HG02981 (cell line): ENCODE results near the gene SFT2D3.

Experiments used
- ATAC-seq: cut with Tn5 transposase; IDR thresholded peaks from one replicate; pipeline ENCODE4 v1.9.1; 2021; ENCODE audit warnings: mild to moderate bottlenecking, moderate library complexity; ENCODE audit not compliant: unreplicated experiment

SFT2D3 gene

DNA sequence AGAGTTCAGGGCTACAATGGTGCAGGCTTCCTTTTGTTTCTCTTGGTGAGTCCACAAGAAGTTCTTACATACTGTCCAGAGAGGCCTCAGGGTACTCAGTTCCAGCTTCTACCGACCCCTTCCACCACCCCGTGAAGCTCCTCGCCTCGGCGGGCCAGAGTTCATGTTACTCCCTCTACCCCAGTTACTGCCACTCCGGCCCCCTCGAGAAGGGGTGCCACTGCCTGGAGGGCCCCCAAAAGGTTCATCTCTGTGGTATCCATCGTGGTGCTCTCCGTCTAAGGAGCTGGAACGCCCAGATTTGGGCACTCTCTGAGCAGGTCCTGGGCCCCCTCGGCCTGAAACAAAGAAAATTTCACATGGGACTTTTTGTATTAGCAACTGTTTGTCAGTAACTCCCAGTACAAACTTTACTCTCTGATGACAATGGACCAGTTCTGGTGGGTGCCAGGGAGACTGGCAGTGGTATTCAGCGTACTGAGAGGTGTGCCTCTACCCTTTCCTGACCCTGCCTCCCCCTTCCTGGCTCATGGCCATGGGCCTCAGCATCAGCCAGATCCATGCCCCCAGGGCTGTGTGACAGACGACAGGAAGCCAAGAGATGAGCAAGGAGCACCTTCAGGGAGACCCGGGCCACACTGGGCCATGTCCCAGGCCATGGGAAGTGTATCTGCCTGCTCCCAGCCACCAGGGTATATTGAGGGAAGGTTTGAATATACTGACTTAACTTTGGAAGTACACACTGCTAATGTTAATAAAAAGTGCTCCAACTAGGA is 5.1 kb downstream of the SFT2D3 start:
- no peak for ATAC-seq

DNA sequence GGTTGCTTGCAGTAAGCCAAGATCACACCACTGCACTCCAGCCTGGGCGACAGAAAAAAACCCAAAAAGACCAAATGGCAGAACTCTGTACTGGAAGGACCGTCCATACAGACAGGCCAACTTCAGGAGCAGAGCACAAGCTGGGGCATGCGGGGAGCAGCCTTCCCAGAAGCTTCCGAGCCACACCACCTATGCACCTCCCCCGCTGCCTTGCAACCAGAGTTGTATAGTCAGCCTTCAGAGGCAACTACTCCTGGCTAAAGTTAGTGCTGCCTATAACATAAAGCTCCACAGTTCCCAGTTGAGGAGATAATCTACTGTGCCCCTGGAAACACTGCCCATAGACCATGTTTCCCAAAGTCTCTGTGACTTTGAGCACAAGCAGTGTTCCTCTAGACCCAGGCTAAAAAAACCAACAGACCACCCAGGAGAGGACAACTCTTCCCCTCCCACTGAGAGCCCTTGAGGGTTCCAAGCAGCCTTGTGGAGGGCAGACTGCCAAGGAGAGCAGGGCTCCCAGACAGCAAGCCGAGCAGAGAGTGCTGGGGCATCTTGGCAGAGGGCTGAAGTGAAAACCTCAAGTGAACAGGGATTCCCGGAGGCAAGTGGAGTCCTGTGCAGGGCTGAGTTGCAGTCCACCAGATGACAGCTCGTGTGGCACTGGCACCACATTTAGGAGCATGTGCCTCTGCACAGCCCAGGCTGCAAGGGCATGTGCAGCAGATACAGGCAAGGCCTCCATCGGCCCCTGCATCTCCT is 6.8 kb downstream of the SFT2D3 start:
- ATAC-seq: no peak

DNA sequence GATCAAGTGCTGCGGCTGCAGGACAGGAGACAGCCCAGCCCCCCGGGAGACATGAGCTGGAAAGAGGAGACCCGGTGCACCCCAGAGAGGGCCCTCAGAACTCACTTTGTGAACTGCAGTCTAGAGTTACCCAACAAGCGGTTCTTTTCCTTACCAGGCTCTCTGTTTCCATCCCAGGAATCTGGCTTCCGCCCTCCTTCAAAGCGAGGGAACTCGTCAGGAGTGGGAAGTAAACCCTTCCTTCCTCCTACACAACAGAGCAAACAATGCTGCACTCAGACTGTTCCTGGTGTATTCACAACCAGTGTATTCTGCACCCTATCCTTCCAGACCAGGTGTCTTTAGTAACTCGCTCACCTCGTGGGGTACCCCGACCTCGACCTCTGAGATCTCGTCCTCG is 8.0 kb downstream of the SFT2D3 start:
- ATAC-seq: no peak

DNA sequence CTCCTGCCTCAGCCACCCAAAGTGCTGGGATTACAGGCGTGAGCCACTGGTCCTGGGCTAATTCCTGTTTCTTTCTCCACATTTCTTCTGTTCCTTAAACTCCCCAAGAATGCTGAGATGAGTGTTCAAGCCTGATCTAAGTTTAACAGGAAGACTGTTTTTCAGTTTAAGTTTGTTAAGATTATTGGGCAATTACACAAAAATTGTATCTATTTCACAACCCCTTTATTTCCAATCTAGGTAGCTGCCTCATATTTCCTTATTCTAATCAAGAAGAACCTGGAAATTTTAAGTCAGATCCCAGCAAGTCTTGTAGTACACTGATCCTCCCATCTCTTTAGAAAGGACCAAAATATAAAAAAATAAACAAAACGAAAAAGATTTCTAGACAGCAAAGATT is 11.7 kb downstream of the SFT2D3 start:
- ATAC-seq: no peak

DNA sequence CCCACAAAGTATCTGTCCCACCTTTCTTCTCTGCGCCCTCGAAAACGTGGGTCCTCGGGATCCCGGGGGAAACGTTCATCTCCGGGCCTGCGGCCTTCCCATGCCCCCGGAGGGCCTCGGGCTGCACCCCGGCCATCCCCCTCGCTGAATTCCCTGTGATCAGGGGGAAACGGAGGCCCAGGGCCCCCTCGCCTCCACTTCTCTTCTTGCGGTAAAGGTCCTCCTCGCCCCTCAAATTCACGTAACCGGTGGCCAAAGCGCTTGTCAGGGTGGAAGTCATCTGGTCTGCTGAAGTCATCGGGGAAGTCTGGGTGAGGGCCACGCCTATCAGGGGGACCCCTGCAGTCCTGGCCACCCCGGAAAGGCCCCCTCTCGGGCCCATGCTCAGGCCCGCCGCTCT is 12.3 kb downstream of the SFT2D3 start:
- no peak for ATAC-seq

DNA sequence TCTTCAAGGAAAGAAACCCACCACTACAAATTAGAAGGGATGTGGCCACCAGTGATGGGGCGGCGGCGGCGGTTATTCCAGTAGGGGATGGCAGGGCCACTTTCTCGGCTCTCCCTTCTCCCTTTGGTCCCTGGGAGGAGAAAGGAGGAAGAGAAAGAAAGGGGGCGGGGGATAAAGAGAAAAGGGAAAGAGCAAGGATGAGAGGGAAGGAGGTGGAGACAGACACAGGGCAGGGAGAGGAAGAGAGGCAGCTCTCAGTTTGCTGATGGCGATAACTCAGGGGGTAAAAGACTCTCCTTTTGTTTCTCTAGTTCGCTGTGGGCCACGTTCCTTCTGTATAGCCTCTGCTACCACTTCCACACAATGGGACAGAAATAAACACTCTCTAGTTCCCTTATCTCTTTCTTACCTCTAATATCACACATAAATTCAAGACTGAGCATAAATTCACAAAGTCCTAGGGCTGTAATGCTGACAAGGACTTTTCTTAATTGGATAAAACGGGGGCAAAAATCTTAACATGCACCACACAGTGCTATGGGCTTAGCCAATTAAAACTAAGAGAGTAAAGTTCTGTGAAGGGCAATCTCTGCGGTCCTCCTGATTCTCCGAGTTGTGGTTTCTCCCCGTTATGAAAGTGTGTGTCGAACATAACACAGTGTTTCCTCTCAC is 14.6 kb downstream of the SFT2D3 start:
- no peak for ATAC-seq

DNA sequence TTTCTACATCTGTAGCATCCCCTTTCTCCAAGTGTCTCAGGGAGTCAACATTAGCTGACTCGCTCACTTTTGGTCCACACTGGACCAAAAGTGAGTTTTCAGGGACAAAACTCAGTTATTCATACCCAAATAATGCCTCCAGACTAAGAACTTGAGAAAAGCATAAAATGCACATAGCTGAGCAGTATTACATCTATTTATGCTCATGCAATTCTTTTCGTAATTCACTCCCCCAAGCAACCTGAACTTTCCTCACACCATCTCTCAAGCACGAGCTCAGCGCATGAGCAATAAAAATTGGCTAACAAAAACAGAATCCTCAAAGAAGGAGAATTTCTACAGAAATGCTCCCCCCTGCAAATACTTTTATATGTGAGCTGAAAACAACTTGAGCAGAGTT is 17.0 kb downstream of the SFT2D3 start:
- ATAC-seq: no peak

DNA sequence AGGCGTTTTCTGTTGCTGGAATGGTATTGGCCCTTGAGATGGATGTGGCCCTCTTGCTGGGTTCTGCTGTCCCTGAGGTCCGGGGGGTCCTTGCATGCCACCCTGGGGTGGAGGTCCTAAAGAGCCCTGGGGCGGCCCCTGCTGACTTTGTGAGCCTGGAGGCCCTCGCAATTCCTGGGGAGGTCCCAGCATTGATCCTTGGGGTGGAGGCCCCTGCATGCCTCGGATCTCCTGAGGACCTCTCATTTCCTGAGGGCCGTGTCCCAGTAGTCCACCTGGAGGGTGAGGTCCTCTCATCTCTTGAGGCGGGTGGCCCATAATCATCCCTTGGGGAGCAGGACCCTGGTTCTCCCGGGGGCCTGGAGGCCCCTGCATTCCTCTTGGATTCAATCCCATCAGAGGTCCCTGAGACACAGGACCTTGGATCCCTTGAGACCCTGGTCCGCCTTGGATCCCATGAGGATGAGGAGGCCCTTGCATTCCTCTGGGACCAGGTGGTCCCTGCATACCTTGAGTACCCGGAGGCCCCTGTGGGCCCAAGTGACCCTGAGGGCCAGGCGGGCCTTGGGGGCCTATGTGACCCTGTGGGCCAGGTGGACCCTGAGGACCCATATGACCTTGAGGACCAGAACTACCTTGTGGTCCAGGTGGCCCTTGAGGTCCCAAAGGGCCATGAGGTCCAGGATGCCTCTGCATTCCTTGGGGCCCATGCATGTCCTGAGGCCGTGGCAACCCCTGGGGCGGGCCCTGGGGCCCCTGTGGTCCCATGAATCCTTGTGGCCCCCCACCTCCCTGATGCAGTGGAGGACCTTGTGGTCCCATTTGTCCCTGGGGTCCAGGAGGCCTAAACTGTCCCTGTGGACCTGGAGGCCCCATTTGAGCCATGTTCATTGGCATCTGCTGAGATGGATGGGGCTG is 18.3 kb downstream of the SFT2D3 start:
- no peak for ATAC-seq

DNA sequence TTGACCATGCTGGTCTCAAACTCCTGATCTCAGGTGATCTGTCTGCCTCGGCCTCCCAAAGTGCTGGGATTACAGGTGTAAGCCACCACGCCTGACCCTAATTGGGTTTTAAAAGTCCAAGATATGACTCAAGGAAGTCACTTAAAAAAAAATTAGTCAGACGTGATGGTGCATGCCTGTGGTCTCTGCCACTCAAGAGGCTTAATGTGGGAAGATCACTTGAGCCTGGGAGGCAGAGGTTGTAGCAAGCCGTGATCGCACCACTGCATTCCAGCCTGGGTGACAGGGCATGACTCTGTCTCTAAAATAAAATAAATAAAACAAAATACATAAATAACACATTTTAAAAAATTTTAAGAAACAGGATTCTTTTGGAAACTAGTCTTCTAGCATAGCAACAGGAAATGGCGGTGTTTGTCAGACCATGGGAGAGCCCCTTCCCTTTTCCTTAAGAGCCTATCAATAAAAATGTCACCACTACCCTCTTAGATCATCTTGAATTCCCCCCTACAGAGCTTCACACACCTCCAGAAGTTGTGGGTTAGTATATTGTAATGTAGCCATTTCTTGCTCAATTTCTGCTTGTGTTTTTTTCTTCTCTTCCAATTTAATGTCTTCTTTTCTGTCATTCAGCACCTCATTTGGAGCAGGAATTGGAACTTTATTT is 20.1 kb downstream of the SFT2D3 start:
- ATAC-seq: no peak

DNA sequence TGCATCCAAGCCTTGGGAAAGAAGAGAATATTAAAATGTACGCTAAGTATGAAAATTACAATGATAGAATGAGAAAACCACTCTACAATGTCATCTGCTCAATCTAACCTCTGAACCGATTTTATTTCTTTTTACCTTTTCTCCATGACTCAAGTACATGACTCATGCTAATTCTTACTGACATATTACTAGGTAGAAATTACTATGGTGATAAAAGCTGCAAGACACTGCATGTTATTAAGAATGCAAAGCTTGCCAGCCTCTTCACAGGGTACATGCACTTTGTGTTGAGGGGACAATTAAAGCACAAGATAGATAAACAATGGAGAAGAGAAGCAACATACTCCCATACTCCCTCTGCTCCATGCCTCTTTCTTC is 20.7 kb downstream of the SFT2D3 start:
- ATAC-seq: no peak

DNA sequence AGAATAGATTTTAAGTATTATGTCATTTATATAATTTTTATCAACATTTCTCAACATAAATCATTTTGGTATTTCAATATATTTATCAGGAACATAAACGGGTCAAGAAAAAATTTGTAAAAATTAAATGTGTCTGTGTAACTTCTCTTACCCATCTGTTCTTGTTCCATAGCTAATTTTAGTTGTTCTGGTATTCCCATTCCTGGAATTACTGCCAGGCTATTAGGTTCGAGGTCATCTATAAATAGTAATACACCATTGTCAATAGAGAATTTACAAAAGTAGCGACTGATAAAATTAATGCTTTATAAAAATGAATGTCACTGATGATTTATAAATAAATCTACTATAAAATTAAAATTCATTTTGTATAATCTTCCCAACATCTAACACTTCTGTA is 21.5 kb downstream of the SFT2D3 start:
- no peak for ATAC-seq

DNA sequence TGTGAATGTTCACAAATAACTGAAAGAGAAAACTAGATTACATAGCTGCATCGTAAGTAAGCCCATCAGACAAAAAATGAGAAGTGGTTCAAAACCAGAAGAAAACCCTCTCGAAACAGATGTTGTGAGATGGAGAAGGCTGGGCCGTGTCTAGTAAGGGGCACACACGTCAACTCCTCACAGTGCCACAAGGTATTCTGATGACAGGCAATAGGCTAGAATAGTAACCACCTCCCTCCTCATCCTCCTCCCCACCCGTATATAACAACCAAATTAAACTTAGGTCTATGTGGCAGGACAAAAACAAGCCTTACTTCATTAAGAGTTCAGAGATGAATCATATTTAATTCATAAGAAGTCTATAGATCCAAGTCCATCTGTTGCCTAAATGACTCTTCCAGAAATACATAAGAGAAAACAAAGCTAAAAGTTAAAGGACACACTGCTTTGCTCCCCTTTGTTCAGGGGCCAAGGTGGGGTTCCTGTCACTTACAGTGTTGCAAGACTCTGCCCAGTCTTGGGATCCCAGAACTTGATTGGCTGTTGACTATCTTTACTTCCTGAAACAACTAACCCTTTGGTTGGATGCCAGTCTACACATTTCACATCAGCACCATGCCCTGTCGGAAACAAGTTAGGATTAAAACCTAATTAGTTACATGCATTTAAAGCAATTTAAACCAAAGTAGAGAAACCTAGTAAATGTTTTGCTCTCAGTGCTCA is 25.0 kb downstream of the SFT2D3 start:
- no peak for ATAC-seq

DNA sequence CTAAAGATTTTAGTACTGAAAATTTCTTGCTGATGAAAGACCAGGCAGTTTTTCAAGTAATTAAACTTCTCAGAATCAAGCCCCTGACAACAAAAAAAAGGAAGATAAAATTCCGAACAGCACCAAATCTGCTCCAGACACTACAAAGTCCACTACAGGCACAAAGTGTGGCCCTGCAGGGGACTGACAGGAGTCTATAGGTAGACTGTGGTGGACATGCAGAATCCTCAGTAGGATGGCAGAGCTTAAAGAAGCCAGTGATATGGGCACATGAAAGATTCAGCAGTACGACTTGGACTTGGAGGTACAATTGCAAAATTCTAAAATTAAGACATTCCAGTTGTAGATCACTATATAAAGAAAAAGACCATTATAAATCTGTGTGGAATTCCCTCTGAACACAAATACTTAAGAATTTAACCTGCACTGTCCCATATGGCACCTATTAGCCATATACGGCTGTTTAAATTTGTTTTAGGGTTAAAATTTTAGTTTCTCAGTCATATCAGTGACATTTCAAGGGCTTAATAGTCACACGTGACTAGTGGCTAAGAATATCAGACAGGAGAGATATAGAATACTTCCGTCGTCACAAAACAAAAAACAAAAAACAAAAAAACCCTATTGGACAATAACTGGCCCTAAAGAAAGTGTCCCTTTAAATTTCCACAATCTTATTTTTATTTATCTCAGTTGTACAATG is 32.0 kb downstream of the SFT2D3 start:
- ATAC-seq: no peak

DNA sequence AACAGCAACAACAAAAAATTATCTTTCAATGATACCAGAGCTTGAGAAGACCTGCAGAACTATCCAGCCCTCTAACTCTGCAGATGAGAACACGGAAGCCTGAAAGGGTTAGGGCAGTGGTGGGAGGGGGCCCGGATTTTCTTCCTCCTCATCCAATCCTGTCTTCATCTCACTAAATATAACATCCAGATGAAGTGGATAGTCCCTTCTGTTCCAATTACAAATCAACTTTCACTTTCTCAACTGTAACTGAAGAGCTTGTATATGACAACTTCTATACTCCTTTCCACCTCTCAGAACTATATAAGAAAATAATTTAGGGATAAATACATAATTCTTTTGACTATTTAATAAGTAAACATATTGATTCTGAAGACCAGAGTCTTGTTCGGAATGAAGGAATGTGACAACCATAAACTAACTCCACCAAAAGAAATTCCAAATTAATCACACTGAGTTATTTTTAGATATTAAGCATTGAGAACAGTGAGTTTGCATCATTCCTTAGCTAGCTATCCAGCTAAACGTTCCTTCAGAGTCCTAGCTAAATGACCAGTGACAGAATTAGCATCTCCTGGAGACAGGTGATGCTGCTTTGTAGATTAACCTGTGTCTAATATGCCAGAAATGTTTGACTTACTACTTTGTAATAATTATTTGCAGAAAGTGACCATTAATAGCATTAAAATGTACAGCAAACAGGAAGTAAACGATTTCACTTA is 32.7 kb downstream of the SFT2D3 start:
- no peak for ATAC-seq

DNA sequence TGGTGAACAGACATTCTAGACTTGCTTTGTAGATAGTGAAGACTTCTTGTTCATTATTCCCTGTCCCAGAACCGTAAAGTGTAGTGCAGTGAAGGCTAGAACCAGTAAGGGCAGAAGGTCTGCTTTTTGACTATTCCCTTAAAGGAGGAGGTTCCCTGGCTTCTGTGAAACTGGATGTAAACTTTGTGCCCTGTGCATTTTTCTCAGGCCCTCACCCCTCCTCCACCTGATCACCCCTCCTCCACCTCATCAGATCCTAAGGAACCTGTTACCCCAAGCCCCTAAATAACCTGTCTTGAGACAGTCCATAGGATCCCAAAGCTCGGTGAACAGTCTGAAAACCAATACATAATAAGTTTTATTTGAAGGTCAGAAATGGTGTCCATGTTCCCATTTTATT is 33.7 kb downstream of the SFT2D3 start:
- peak; percentile 5 for ATAC-seq

DNA sequence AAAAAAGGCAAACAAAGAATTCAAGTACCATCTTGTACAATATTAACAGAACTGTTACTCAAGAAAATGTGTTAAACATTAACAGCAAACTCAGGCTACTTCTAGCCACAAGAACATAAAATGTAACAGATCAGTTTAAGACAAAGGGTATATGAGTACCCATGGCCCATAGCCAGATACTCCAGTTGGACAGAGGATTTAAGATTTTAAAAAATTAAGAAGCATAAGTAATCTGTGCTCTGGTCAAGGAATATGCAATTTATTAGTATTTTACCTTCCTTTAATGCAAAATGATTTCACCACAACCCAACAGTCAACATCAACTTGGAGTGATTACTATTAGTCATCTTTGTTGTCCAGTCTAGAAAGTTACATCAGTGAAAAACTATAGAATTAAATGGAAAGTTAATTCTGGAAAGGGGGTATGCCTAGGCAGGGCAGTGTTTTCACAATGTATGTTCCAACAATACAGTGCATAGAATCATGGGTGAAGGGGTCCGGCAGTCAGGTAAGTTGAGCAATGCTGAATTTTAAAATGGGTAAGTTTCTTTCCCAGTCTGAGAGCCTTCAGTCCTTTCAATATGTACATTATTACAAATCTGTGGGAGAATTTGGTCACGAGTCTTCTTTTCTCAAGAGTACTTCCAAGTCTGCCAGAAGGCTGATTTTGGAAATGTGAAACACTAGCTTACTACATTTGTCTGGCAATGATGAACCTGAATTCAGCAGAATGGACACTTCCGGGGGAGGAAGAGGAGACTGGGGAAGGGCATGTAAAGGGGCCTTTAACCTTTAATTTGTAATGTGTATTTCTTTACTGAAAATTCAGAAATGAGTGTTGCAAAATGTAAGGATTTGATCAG is 34.5 kb downstream of the SFT2D3 start:
- peak; percentile 67 for ATAC-seq

DNA sequence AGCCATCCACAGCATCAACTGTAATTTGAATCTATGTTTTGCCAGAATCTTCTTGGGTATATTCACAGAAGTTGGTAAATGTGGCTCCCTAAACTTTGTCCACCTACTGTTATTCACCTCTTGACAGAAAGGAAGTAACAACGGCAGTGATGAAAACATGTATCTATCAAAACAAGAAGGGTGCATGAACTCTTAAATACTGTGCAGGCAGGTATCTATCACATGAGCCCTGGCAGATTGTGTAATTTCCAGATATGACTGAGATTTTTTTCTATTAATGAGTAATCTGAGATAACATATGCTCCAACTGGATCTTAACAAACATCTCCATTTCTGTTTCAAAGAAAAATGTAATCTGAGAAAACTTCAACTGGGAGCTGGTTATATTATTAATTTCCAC is 36.6 kb downstream of the SFT2D3 start:
- ATAC-seq: no peak

DNA sequence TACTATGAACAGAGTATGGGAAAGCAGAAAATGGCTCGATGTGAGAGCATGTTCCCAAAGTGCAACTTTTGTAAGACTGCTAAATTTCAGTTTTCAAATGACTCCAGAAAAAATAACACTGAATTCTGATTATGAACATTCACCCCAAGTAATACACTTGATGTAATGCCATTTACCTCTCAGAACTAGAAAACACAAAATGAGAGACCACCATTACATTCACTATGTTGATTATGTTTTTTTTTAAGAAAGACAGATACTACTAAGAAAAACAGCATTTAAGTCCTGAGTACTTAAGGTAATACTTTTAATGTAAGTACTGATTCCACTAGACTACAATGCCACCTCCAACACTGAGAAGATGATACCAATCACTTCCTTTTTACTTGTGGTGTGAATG is 38.5 kb downstream of the SFT2D3 start:
- ATAC-seq: no peak
